LNCaP clone FGC (cell line): ENCODE results near the gene BPIFA3.

ENCODE experiments used
- DNase-seq: peaks from one replicate; pipeline ENCODE4 v3.0.0-alpha.2; 2011; ENCODE audit warnings: low read depth
- H3K4me3 ChIP-seq: 2 replicates; pipeline ENCODE4 v1.5.1; 2011; ENCODE audit warnings: mild to moderate bottlenecking, low read depth, low read length, control low read depth
- CTCF ChIP-seq: IDR thresholded peaks from 2 replicates; pipeline ENCODE4 v1.5.1; 2012; ENCODE audit warnings: mild to moderate bottlenecking; ENCODE audit not compliant: control insufficient read depth, insufficient read depth; ENCODE audit errors: extremely low read depth

Gene BPIFA3

DNA sequence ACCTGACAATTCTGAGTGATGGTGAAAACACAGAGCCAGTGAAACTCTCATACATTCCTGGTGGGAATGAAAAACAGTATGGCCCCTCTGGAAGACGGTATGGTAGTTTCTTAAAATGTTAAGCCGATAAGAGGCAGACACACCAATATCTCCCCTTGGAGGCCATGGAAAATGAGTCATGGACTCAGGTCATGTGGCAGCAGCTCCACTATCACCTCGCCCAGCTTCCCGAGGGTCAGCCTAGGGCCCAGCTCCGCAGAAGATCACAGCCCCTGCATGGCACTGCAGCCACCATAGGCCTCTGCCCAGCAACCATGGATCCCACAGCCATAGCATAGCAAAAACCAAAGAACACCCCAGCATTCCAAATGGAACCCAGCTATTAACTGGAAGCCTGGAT, 40.1 kb downstream of the BPIFA3 start:
- no peak for TF ChIP-seq CTCF
- no peak for DNase-seq
- no peak overlapping the region for H3K4me3 ChIP-seq

- TF ChIP-seq CTCF = no peak
- DNase-seq = no peak
- H3K4me3 ChIP-seq = no peak overlapping the region
These were observed 42.2 kb downstream of the BPIFA3 start for GRCh38 chr20:33259371-33259770.

DNA sequence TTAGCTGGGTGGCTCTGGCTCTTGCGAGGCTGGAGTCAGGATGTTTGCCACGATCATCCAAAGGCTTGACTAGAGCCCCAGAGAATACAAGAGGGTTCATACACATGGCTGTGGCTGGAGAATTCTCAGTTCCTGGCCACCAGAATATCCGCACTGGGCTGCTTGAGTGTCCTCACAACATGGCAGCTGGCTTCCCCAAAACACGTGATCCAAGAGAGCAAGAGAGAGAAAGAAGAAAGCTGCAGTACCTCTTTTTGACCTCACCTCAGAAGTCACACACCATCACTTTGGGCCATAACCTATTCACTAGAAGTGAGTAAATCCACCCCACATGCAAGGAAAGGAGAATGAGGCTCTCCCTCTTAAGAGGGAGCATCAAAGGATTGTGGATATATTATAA, 44.3 kb downstream of the BPIFA3 start:
- no peak for TF ChIP-seq CTCF
- no peak for DNase-seq

DNA sequence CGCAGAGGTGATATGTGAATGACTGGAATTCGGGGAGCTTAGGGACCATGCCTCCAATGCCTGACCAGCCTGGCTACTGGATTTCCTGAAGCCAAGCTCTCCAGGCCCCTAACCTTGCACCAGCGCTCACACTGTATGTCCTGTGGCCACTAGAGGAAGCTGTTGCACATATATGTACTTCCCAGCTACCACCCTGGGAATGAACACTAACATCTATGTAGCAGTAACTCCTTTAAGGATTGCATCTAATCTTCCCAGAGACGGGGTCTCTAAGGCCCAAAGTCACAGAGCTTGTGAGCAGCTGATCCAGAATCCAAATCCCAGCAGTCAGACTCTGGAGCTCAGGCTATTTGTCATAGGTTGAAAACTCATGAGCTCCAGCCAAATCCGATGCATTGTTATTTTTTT, 45.5 kb downstream of the BPIFA3 start:
- peak; percentile 91 for TF ChIP-seq CTCF
- no peak overlapping the region for H3K4me3 ChIP-seq
- peak; percentile 39 for DNase-seq

More for the DNA sequence above, 44.3 kb downstream of the BPIFA3 start:
- H3K4me3 ChIP-seq = no peak overlapping the region

DNA sequence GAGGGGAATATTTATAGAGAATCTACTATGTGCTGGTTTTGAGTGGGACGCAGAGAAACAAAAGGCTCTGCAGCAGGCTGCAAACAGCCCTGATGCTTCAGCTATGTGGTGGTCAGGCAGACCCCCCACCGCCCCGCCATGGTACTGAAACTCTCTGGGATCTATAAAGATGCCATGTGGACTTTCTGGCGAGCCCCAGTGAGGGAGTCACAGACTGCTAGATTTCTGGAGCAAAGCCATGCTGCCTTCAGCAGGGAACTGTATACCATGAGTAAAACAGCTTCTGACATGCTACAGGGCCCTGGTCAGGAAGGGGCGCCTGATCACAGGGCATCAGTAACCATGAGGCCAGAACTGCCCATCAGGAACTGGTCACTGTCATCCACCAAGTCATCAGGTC, 46.6 kb downstream of the BPIFA3 start:
- no peak overlapping the region for H3K4me3 ChIP-seq
- TF ChIP-seq CTCF = no peak
- no peak for DNase-seq

GRCh38 chr20:33267701-33268100, 50.5 kb downstream of the BPIFA3 start:
- TF ChIP-seq CTCF = no peak
- DNase-seq = no peak
- no peak overlapping the region for H3K4me3 ChIP-seq

GRCh38 chr20:33272155-33272873, 55.2 kb downstream of the BPIFA3 start:
- no peak for TF ChIP-seq CTCF
- DNase-seq = no peak
- no peak overlapping the region for H3K4me3 ChIP-seq
